ENCODE measurements around the gene MYH11.

GRCh38 chr16:15897121-15897780 lies 40.4 kb upstream of the MYH11 start:
- no peak for TF ChIP-seq ZNF274 (IDR thresholded peaks at IDR 0.05; ENCODE audit: low read depth, low read length)
- no peak for TF ChIP-seq YY1 (IDR thresholded peaks at IDR 0.05; ENCODE audit: insufficient read depth, insufficient read length)
- no peak for TF ChIP-seq SUZ12 (IDR thresholded peaks at IDR 0.05; ENCODE audit: extremely low read depth, insufficient read depth, insufficient read length)
